HG03432 (cell line): ENCODE data around the gene UBALD1.

Source experiments
- ATAC-seq: cut with Tn5 transposase; IDR thresholded peaks from one replicate; pipeline ENCODE4 v1.9.1; 2021; ENCODE audit warnings: mild to moderate bottlenecking, moderate library complexity; ENCODE audit not compliant: unreplicated experiment

Gene UBALD1

DNA sequence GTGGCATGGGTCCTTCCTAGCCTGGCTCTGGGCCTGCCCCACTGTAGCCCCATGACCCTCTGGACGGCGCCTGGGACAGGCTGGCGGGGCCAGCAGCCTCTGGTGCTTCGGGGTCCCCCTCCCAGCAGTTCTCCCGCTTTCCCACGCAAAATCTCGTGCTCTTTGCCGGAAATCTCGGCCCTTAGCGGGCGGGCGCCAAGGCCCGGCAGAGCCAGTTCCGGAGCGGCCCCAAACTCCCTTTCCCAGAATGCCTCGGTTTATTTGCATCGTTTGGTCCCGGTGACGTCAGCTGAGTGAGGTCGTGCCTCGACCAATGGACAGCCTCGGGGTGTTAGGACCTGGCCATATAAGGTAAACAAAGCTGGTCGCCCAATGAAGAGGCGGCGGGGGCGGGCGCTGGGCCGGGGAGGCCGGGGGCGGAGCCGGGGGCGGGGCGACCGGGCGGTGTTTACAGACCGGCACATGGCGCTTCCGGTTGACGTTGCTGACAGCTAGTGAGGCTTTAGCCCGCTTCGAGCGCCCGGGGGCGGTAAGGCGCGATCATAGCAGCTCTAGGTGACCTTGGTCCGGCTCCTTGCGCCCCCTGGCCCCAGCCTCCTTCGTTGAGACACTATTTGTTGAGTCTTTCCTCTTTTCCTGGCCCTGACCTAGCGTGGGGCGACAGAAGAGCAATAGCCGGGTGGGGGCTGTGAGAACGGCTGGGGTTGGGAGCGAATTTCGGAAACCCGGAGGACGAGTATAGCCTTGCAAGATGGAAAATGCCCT is 1.5 kb upstream of the UBALD1 start:
- peak; percentile 72 for ATAC-seq

DNA sequence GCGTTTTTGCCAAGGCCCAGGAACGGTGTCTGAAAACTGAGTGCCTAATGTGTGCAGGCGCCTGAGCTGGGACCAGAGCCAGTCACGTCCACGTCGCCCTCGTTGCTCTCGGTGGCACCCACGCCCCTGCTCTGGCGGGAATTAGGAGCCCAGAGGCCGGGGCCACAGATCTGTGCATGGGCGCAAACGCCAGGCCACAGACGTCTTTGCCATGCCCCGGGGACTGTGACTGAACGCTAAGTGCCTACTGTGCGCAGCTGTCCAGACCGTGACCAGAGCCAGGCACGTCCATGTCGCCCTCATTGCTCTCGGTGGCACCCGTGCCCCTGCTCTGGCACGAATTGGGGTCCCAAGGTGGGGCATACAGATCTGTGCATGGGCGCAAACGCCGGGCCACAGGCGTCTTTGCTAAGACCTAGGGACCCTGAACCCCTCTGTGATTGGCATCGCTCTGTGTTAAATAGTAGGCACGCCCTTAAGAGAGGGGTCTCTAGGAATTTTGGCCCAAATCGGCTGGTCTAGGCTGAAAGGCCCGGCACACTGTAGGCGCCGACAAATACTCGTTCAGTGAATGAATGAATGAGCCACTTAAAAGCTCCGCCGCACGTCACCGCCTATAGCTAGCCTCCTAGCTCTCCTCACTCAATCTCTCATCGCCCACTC is 827 bp upstream of the UBALD1 start:
- ATAC-seq: no peak

DNA sequence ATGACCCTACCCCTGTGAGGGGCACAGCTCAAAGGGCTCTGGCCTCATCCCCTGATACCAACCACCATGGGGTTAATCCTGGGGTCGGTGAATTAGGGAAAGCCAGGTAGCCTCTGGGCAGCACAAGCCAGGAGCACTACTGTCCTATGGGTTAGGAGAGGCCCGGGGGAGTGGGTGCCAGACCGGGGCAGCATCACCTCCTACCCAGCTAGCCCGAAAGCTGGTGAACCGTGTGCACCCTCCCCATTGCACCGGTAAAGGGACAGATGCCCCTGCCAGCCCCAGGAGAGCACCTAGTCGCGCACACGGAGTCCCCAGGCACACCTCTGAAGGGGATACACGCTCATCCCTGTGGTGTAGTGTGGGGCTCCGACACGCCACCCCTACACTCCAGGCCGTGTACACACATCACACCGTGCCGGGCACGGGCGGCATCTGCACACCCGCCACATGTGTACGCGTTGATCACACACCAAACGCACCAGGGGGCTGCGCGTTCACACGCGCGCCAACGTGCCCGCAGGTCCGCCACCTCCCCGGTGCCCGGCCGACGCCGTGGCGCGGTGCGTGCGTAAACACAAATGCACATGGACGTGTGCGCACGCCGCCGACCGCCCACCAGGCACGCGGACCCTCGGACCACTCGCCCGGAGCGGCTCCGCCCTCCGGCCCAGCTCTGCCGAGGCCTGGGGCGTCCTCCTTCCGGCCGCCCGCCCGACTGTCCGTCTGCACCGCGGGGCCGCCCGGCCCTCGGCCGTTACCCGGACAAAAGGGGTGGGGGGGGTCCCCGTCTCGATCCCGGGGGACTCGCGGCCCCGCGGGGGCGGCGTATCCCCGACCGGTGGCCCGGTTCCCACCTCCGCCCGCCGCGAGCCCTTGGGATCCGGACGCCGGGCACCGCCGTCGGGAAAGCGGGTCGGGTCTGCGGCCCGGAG is 785 bp downstream of the UBALD1 start:
- no peak for ATAC-seq

DNA sequence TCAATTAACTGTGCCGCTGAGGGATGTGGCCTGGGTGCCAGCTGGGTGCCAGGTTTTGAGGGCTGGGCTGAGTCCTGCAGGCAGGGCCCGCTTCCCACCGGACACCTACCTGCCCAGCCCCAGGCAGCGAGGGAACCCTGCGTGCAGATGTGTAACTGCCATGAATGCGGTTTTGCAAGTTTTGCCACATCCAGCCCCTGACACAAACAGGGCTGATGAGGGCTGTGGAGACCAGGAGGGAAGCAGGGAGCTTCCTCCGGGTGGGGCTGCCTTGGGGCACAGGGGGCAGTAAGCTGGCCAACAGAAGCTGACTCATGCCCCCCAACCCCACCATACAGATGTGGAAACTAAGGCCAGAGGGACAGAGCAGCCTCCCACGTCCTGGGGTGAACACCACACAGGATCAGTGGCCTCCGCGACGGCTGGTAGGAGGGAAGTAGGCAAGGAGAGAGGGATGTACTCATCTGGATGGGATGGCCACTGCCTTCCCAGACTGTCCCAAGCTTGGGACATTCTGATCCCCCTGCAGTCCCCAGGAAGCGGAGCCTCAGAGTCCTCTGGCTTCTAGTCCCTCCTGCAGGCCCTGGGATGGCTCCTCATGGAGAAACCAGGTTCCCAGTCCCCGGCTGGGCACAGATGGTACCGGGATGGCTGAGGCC is 1.6 kb downstream of the UBALD1 start:
- ATAC-seq: no peak

DNA sequence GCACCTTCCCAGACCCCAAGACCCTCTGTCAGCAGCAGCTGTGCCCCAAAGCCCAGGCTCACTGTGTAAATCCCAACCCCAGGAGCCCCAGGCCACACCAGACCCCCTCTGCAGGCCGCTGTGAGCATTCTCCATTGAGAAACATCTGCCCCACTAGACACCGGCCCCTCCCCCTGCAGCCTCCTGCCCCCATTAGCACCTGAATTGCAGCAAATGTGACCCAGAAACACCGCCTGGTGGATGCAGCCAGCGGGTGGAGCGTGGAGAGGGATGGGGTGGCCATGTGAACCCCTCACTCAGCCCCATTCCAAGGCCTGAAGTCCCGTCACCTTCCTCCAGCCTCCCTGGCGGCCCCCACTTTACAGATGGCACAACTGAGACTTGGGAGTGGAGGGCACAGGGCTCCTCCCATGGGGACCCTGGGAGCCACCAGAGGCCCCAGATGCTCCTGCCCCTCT is 2.2 kb downstream of the UBALD1 start:
- ATAC-seq: no peak

DNA sequence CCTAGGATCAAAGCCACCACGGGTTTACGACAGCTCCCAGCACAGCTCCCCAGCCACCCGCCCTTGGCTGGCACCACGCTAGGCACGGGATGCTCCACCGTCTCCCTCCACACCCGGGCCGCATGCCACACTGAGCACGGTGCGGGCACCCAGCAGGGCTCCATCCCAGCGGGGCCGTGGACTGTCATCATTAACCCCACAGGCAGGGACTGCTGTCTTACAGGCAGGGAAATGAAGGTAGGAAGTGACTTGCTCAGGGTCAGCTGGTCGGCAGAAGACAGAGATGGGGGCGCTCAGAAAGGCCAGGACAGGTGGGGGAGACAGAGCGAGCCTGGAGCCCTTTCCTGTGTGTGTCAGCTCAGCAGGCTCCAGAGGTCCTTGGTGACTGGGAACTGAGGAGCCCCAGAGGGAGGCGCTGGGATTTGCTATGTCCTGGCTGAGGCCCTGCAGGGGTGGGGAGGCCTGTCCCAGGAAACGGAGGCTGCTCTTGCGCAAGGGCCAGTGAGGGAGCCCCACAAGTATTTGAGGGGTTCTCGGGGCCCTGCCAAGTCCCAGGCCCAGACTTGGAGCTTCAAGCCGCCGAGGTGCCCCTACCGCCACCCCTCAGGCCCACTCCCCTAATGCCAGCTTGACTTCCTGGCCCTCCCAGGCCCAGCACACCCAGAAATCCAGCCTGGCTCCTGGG is 3.2 kb downstream of the UBALD1 start:
- no peak for ATAC-seq

DNA sequence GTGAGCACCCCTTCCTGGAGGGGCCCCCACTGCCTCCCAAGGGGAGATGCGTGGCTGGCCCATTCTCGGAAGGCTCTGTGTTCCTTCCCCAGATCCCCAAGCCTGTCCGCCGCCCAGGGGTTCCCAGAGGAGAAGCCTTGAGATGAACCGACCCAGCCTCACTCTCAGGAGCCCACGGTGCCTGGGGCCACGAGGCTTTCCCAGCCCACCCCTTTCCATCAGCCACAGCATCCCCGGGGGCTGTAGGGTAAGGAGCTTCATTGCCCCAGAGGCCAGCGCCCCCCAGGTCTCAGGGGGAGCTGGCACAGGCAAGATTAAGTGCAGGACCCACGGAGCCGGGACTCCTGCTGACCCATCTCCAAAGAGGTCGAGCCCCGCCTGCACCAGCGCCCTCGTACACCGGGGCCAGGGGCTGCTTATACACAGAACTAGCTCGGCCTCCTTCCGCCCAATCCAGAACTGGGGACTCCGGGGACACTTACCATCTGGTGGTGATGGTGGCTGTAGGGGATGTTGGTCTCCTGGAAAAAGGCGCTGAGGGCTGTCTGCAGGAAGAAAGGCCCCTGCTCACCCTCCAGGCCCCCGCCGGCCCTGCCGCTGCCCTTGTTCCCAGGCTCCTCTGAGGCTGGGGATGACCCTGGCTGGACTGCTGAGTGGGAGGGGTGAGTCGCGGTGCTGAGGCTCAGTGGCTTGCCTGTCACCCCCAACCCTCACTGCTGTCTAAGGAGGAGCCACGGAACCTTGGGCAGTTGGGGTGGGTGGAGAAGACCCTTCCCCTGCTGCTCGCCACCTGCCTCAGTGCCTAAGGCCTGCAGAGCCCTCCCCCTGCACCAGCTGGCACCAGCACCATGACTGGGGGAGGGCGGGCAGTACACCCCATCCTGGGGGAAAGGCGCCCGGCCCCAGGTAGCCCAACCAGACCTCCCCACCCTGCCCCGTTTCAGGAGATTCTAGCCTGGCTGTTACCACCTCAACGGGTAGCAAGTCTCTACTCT is 4.4 kb downstream of the UBALD1 start:
- no peak for ATAC-seq

DNA sequence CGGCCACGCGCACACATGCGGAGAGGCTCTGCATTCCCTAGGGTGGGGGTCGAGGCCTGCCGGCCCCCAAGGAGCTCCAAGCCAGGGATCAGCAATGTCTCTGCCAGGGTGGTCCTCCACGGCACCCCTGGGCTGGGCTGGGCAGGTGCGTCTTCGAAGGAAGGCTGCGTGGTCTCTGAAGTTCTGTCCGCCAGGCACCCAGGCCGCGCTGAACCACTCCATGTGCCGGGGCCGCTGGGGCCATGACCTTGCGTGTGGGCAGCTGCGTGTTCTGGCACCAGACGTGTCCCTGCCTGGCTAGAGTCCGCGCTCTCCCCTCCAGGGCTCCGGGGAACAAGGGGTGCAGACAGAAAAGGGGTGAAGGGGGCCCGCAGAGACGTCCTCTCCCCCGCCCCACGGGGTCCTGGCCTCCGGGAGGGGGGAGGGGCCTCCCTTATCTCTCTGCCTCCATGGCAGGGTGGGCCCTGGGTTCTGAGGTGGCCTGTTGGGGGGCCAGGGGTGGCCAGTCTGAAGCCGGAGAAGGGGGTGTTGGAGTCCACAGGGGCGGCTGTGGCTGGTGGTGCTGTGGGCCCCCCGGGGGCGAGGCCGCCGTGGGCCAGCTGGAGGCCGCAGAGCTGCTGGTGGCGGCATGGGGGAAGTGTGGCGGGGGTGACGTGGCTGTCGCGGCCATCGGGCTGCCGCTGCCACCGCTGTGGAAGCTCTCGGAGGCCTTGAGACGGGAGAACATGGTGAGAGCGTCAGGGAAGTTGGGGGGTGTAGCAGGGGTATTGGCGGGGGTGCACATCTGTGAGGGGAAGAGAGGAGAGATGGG is 5.3 kb downstream of the UBALD1 start:
- ATAC-seq: no peak

DNA sequence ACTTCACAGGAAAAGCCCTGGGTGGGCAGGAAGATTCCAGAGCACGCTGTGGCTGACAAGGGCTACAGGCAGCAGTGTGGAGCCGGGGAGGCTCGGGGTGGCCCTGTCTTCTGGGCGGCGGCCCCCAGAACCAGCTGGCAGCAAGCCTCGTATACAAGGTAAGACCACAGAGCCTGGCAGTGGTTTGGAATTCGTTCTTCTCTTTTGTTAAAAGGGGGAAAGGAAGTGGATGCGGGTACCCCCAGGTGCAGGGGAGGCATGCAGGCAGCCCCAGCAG is 6.0 kb downstream of the UBALD1 start:
- no peak for ATAC-seq

DNA sequence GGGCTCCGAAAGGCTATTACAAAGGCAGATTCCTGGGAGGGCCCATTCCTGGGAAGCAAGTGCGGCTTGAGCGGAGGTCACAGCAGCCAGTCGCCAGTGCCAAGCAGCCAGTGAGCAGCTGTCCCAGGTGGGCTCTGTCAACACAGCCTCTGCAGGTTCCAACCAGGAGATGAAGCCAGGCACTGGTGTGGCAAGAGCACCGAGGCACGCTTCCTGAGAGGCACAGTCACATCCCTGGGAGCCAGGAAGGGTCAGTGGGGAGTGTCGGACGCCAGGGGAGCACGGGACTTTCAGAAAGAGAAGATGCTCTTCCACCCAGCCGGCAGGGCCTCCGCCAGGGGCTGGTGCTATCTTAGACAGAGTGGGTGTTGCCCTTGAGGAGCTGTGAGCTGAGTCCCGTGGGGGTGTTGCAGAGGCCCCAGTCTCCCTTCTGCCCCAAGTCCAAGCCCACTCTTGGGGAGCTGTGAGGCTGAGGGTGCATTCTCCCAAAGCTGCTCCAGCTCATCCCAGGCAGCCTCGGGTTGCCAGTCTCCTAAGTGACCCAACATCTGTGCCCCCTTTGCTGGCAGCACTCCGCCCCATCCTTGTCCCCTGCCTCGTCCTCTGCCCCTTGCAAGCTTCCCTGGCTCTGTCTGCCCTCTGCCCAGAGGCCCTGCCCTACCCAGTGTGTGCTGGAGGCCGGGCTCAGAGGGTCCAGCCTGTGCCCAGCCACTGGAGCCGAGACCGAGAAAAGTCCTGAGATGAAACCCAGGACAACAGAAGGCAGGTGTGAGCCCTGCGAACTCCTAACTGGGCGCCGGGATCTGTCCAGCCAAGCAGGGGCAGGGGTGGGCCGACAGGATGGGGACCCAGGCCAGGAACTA is 6.6 kb downstream of the UBALD1 start:
- no peak for ATAC-seq

DNA sequence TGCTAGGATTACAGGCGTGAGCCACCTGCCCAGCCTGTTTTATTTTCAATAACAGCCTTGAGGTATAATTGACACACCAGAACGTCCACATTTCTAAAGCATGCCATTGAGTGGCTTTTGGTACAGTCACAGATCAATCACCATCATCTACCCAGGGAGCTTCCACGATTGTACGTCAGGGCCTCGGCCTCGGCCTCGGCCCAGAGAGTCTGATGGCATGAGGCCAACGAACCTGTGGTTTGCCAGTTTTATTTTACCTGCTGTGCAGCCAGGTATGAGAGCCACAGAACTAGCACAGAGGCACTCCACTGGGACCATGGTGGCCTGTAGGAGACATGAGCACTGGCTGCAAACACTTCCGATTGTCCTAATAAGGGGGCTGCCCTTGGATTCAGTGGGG is 8.3 kb downstream of the UBALD1 start:
- ATAC-seq: no peak

DNA sequence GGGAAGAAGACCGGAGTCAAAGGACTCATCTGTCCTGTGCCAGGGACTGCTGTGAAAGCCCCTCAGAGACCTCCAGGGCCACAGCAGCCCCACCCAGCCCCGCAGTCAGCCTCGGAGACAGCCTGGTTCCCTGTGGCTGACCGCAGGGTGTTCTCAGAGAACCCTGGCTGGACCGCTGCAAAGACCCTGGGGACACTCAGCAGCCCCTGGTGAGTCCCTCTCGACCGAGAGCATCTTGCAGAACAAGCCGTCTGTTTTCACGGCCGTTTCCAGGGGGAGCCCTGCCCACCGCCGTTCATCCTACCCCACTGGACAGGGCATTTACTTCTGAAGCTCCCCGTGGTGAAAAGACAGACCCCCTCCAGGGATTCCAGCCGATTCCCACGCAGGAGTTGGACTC is 10.3 kb downstream of the UBALD1 start:
- no peak for ATAC-seq

DNA sequence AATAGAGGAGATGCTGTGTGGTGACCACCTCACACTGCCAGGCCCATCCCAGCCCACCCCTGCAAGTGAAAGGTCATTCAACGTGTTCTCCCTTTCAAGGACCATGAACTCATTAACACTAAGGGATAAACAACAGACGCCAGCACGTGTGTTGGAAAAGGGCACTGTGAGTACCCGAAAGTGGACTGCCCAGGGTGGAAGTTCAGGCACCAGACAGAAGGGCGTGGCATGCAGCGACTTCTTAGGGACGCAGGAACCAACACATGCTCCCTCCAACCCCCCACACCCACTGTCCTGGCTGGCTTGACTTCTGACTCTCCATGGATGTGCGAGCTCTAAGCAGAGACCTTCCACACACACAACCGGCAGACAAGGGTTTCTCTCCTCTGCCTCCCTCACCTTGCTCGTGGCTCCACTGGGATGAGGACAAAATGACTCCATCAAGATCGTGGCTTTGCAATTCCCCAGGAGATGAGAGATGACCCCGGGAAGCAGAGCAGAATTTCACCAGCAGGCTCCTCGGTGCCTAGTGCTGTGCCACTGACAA is 11.0 kb downstream of the UBALD1 start:
- ATAC-seq: no peak

DNA sequence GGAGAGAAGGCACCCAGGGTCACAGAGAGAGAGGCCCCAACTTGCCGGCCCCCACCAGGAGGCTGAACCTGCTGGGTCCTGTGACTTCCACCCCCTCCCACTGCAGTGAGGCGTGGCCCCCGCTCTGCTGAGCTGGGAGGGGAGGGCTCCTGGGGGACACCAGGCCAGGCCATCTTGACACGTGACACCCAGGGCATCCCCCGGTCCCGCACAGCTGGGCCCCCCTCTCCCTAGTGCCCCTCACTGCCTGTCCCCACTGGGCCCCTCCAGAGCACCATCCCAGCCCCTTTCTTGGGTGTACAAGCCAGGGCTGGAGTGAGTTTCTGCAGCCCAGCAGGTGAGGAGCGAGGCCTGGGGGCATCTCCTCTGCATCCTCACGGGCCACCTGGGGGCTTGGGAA is 12.4 kb downstream of the UBALD1 start:
- no peak for ATAC-seq

DNA sequence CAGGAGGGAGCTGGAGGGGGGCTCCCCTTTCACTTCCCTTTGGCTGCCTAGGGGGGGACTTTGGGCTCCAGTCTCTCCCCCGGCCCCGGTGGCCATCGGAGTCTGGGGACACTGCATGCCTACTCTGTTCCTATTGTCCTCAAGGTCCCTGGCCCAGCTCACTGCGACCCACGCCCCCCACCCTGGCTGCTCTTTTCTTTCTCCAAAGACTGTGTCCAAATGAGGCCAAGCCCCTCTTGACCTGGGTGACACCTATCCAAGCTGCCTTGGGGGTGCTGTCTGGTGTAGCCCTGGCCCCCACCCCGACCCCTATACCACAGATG is 12.9 kb downstream of the UBALD1 start:
- no peak for ATAC-seq

DNA sequence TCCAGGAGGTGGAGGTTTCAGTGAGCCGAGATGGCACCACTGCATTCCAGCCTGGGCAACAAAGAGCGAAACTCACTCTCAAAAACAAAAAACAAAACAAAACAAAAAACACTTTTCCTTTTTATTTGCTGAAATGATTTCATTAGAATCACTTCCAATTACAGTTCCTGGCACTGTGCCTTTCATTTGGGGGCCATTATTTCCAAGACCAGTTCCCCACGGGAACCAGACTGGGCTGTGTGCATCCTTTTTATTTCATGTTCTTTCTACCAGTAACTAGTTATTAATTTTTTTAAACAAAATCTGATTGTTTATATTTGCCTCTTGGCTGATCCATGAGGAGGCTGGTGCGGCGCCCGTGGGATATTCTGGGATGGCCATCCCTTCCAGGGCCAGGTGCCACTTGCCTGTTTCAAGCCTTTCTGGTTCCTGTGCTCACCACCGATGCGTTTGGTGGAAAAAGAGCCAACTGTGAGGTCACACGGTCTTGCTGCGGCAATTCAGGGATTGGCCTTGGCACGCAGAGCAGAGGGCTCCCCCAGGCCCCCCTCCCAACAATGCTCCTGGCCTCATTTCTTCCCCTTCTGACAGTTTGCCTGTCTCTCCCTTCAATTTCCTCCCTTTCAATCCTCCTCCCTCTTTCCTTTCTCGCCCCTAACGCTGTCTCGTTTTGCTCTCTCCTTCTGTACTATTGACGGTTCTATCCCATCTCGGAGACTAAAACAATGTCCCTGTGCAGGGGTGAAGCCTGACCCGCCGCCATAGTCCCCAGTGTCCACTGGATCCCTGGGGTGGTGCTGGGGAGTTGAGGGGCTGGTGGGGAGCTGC is 13.4 kb downstream of the UBALD1 start:
- no peak for ATAC-seq

DNA sequence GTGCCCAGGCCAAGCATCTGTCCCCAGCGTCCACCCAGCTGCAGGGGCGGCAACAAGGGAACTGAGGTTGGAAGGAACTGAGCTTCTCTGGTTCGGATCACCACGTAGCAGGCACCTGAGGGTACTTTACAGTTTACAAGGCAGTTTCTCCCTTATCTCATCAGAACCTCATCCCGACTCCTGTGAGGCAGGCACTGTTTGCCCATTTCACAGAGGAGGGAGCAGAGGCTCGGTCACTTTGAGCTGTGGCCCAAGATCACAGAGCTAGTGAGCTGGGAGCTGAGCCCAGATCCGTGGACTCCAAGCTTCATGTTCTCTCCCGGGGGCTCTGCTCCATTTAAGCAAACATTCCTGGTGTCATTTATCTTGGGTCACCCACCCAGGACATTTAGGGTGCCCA is 15.1 kb downstream of the UBALD1 start:
- ATAC-seq: no peak
